CD4-positive, alpha-beta T cell treated with Interleukin-10 for 1 hour (primary cell): ENCODE results near the gene AP5M1.
"Not testable (repeated sequence)": the region's sequence is repeated elsewhere in the genome, so short reads cannot be mapped to it uniquely, and the experiment has no call there.

Experiments used
- DNase-seq: peaks from one replicate; pipeline ENCODE4 v3.0.0-alpha.2; 2020

AP5M1 gene, protein sequence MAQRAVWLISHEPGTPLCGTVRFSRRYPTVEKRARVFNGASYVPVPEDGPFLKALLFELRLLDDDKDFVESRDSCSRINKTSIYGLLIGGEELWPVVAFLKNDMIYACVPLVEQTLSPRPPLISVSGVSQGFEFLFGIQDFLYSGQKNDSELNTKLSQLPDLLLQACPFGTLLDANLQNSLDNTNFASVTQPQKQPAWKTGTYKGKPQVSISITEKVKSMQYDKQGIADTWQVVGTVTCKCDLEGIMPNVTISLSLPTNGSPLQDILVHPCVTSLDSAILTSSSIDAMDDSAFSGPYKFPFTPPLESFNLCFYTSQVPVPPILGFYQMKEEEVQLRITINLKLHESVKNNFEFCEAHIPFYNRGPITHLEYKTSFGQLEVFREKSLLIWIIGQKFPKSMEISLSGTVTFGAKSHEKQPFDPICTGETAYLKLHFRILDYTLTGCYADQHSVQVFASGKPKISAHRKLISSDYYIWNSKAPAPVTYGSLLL

DNA sequence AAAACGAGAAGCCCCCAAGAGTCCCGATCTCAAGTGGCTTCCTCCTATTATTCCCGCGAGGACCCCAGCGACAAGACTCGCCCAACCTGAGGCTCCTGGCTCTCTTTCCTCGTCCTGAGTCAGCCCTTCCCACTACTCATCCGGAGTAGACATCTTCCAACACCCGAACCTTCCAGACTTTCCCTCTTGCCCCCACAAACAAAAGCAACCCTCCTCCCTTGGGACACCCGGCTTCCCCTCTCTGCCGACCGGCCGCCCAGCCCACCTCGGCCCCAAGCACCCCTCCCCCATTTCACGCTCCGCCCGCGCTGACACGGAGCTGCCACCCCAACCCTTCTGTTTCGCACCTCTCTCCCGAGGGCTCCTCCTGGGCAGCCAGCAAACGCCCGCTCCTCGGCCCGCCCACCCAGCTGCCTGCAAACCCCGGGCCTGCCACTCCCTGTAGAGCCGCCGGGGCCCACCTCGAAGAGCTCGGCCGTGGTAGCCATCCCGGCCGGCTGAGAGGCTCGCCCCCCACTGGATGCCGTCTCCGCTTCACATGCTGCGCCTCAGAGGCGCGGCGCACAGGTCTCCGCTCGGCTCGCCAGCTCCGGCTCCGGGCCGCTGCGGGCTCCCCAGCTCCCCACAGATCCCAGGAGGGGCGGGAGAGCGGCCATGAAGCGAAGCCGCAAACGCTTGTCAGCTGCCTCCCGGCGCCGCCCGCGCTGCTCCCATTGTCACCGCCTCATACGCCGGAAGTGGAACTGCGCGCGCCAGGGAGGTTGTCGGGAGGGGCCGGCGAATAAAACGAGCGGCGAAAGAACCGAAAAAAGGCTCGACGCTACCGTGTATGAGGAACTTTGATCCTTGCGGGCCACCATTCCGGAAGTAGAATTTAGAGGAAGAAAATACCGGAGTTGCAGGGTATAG is at the start of gene AP5M1, which contains the start of gene EXOC5:
AP5M1 (plus strand) TSS at position 811 of the 909 bp plus-strand sequence. CDS start 344 bp downstream, outside the sequence.
EXOC5 (minus strand) TSS at position 745 of the 909 bp plus-strand sequence; CDS start at position 488, 257 bp downstream.
- peak; percentile 93 for DNase-seq

DNA sequence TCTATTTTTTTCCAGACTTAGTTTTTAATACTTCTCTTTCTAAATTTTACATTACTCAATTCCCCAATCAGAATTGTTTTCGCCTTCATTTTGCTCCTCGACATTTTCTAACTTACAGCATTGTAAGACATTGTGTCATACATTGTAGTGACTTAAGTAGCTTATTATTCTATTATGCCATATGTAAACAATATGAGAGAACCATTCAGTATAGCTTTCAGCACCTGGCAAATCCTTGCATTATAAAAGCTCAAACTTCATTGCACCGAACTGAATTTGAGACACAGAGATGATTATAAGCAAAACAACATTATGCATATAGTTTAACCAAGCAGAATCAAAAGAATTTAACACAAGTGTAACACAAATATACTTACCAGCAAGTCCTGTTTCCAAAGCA is 46.8 kb upstream of the AP5M1 start:
- DNase-seq = no peak

DNA sequence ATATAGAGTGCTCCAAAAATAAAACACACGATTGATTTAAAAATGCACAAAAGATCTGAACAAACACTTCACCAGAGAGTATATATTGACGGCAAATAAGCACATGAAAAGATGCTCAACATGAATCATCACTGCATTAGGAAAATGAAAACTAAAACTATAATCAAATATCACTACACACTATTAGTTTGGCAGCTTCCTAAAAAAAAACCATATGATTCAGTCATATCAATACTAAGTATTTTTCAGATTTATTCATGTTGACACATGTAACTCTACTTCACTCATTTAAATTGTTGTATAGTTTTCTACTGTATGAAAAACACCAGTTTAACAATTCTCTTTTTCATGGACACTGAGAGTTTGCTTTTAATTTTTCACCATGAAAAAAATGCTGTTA is 41.7 kb upstream of the AP5M1 start:
- no peak for DNase-seq

DNA sequence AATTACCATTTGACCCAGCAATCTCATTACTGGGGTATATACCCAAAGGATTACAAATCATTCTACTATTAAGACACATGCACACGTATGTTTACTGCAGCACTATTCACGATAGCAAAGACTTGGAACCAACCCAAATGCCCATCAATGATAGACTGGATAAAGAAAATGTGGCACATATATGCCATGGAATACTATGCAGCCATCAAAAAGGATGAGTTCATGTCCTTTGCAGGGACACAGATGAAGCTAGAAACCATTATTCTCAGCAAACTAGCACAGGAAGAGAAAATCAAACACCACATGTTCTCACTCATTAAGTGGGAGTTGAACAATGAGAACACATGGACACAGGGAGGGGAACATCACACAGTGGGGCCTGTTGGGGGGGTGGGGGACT is 40.5 kb upstream of the AP5M1 start:
- not testable (repeated sequence) for DNase-seq

DNA sequence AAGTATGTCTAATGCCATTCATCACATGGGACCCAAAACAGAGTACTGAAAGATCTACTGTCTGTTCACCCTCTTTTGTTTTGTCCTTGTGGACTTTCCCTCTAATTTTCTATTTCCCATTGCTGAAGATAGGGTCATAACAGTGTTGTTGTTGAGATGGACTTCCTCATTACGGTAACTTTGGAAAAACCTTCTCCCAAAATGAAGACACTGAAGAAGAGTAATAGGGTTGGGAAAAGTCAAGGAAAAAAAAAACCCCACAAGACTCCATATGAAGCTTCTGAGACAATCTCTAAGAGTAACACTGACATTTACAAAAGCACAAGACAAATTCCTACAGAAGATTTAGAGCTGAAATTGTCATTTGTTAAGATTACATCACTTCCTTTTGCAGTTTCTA is 36.8 kb upstream of the AP5M1 start:
- DNase-seq = no peak

DNA sequence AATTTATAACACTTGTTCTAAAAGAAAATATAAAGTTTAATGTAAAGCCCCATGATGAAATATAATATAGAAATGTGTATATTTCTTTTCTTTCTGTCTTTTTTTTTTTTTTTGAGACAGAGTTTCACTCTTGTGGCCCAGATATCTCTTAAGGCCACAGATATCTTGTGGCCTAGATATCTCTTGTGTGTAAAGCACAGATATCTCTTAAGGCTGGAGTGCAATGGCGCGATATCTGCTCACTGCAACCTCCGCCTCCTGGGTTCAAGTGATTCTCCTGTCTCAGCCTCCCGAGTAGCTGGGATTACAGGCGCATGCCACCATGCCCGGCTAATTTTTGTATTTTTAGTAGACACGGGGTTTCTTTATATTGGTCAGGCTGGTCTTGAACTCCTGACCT is 28.7 kb upstream of the AP5M1 start:
- not testable (repeated sequence) for DNase-seq

DNA sequence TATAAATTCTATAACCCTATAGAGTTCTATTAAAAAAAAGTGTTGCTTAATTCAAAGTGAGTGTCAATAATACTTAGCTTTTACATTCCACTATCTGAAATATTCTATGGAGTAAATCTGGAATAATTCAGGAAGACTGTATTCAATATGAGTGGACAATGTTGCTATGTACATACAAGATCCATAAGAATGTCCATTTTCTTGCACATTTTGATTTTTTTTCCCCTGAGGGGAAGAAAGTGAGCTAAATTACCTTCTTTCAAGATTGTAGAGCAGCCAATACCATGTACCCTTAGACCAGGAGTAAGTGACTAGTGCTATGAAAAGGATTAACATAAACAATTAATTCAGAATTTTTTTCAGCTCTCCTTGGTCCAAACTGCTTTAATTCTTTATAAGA is 25.5 kb upstream of the AP5M1 start:
- DNase-seq = no peak

DNA sequence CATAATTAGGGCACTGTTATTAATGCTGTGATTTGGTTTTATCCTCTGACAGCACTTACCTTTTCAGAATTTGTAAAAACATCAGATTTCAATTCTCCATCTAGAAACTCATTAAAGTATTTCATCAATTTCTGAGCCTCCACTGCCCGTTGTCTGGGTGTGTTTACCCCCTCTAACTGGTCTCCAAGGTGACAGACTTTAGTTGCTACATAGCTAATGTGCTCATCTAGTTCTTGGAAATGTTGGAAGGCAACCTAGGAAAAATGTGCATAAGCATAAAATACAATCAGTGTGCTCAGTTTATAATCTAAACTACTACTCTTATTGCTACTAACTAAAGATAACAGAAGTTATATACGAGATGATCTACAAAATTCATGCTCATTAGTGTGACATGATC is 24.7 kb upstream of the AP5M1 start:
- DNase-seq = no peak

DNA sequence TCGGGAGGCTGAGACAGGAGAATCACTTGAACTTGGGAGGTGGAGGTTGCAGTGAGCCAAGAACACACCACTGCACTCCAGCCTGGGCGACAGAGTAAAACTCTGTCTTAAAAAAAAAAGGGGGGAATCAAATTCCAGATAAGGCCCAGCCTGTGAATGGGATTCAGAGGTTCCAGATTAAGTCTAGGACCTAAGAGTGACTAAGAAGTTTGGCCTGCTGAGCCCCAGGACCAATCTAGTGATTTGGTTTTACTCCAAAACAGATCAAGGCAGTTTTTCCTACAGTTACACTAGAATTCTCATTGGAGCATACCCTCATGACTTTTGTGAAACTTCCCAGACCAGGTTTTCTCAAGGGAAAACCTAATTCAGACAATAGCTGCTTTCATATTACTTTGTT is 22.8 kb upstream of the AP5M1 start:
- no peak for DNase-seq

DNA sequence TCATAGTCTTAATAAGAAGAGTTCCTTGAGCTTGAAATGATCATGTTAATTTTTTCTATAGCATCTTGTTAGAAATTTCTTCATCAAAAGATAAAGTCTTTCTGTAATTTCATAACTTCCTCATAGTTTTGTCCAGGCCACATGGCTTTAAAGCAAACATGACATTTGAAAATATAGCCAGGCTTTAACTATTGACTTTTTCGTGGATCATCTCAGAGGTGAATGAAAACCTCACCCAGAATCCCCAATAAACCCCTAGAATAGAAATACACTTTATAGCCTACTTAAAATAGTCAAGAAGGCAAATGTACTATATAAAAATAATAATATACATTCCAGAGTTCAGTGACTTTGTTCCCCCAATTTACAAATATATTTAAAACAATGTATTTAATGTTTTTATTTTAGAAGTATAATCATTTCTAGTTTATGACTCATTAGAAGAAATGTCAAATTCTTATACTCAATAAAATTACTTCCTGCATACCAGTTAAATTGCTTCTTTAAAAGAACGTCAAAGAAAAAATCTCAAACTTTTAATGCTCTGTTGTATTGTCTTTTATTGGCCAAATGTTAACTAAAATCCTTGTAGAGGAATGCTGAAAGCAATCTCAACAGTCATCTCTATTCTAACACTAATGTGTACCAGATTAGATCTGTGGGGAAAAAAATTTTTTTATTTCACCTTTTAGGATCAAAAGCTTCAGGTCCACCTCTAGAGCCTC is 21.7 kb upstream of the AP5M1 start:
- no peak for DNase-seq

DNA sequence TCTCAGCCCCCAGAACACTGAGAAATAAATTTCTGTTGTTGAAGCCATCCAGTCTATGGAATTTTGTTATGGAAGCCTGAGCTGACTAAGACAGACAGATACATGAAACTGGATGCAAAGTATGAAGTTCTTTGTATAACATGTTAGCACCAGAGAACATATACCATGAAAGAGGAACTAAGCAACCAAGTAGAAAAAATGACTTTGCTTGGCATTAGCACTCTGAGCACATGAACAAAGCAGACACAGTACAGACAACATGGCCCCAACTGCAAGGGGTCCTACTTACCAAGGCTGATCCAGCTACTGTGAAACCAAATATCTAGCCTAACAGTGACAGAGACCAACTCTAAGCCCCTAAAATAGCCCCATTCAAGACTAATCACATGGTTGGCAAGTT is 13.9 kb upstream of the AP5M1 start:
- no peak for DNase-seq

DNA sequence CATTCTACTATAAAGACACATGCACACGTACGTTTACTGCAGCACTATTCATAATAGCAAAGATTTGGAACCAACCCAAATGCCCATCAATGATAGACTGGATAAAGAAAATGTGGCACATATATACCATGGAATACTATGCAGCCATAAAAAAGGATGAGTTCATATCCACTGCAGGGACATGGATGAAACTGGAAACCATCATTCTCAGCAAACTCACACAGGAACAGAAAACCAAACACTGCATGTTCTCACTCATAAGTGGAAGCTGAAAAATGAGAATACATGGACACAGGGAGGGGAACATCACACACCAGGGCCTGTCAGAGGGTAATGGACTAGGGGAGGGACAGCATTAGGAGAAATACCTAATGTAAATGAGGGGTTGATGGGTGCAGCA is 10.6 kb upstream of the AP5M1 start:
- DNase-seq = not testable (repeated sequence)

DNA sequence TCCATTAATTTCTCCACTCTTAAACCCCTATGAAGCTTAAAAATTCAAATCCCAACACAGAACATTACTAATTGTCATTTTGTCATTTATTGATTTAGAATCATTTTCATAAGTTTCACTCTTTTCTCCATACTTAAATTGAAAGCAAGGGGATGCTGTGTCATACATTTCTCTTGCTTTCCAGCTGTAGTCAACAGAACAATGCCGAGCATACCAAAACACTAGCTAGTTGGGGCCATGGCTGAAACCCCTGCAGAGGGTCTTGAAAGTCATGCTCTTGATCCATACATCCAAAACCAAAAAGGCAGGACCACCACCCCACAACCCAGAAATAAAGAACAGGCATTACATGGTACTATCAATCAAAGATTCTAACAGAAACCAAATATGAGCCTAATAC is 9.1 kb upstream of the AP5M1 start:
- no peak for DNase-seq

DNA sequence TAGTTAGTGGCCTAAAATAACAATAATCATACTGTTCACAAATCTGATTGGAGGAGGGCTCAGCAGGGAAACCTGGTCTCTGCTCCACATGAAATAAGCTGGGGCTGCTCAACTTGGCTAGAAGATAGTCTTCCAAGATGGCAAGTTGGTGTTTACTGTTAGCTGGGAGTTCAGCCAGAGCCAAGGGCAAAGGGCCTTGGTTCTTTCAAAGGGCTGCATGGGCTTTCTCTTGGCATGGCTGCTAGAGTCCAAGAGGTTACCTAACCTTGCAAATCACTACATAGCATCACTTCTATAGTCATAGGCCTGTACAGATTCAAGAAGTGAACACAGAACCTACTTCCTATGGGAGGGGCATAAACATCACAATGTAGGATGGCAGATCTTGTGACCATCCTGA is 7.2 kb upstream of the AP5M1 start:
- DNase-seq = no peak

DNA sequence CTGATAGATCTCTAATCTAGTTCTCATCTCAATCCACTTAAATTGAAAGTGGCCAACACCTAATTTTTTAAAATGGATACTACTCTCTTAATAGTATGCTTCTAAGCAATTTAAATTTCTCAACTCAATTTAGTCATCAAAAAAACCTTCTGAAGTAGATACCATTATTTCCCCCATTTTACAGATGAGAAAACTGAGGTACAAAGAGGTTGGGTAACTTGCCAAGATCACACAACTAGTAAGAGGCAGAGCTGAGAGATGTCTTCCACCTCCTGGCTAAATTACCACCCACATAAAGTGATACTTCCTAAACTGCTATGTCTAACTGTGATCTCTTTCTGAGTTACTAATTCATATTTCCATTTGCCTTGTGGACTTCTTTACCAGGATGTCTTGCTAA is 6.7 kb upstream of the AP5M1 start:
- DNase-seq = no peak

DNA sequence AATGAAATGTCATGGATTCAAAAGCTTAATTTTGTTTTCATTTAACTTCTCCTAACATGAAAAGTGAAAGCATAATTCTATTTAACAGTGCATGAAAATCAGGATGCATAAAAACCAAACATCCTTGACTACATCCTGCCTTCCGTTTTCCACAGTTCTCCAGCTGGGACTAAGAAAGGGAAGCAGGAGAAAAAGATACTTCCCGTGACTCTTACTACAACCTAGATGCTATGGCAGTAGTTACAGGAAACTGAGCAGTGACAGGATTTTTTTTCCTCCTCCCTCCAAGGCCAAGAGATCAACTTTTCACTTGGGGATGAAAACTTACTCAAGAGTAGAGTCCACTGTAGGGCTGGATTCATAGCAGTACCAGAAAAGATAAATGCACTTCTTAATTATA is 2.7 kb upstream of the AP5M1 start:
- DNase-seq = no peak

DNA sequence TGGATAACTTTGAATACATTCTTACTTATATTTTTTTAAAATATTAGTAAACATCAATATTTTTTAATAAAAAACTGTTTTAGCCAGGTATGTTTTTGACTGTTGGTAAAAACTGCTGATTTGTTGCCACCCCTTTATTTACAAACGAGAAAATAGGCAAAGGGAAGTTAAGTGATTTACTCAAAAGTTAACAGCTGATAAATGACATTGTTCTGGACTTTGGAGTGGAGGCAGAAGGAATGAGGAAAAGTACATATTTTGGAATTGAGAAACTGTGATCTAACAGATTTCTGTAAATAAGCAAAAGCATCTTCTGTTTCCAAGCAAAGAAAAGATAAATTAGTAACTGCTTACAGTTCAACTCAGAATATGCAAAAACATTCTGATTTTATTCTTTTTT is 4.5 kb downstream of the AP5M1 start:
- no peak for DNase-seq

DNA sequence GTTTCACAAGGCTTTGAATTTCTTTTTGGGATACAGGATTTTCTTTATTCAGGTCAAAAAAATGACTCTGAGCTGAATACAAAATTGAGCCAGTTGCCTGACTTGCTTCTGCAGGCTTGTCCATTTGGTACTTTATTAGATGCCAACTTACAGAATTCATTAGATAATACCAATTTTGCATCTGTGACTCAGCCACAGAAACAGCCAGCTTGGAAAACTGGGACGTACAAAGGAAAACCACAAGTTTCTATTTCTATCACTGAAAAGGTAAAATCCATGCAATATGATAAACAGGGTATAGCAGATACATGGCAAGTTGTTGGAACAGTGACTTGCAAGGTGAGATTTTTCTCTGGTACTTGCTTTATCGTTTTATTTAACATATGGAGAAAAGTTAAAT is 5.8 kb downstream of the AP5M1 start:
- no peak for DNase-seq

DNA sequence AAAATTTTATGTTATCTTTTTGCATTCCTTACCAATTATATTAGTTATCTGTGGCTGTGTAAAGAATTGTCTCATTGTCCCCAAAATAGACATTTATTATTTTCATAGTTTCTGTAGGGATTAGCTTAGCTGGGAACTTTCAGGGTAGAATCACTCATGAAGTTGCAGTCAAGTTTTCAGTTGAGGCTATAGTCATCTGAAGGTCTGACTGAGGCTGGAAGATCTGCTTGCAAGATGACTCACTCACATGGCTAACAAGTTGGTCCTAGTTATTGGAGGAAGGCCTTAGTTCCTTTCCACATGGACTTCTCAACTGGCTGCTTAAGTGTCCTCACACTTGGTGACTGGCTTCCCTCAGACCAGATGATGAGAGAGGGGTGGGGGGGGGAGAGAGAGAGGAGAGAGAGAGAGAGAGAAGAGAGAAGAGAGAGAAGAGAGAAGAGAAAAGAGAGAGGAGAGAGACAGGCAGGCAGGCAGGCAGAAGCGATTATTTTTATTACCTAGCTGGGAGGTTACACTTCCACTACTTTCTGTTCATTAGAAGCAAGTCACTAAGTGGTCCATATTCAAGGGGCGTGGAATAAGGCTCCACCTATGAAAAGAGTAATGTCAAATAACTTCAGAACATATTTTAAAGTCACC is 6.4 kb downstream of the AP5M1 start:
- no peak for DNase-seq

DNA sequence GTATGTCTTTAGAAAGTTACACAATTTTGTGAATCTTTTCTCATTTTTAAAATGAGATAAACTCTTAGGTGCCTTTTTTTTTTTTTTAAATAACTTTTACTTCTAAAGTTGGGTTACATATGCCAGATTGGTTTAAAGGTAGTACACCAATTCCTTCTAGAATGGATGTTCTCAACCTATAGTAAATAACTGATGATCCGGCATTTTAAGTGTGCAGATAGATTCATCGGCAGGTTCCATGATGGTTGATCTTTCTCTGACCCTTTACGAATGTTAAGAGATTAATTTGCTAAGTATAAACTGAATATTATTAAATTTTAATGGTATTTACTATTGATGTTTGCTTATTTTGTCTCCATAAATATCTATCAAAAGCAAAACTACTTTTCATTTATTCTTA is 8.3 kb downstream of the AP5M1 start:
- no peak for DNase-seq

DNA sequence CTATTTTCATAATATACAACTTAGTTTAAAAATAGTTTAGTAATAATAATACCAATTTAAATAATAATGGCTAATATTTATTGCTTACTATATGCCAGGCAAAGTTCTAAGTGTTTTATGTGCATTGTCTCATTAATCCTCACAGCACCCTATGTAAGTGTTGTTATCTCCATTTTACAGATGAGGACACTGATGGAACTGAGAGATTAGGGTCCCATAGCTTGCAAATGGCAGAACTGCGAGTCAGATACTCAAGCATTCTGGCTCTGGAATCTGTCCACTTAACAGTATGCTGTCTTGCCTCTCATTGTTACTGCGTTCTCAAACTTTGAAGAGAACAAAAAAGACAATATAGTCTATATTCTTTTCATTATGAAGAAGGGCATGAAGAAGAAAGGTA is 19.0 kb downstream of the AP5M1 start:
- no peak for DNase-seq

DNA sequence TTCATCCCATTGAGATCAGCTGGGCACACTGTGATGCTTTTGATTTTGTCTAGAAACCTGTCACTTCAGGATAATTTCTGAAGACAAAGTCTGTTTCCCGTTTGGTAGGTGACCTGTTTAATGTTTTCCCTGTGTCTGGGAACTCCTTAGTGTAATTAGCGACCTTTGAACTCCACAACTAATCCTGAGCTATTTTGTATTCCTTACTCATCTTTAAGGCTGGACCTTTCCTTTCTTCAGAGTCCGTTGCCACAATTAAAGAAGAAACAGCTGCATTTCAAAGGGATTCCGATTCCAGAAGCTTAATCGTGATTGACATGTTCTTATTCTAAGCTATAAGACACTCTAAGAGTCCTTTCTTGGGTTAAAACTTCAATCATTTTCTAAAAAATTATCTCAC is 22.0 kb downstream of the AP5M1 start:
- DNase-seq = no peak
